Astrocyte (in vitro differentiated cells and primary cell): ENCODE results near the gene MYH7B.

Experiments
- EZH2 ChIP-seq: IDR thresholded peaks from 2 replicates; pipeline ENCODE4 v1.6.1; 2012; ENCODE audit warnings: mild to moderate bottlenecking, low read length, inconsistent platforms; ENCODE audit not compliant: insufficient read depth
- TF ChIP-seq, protein P1 (sequence below): IDR thresholded peaks from 2 replicates; pipeline ENCODE4 v1.5.1; 2011; ENCODE audit warnings: low read depth, mild to moderate bottlenecking, inconsistent platforms, low read length, moderate library complexity; ENCODE audit not compliant: insufficient read depth

DNA sequence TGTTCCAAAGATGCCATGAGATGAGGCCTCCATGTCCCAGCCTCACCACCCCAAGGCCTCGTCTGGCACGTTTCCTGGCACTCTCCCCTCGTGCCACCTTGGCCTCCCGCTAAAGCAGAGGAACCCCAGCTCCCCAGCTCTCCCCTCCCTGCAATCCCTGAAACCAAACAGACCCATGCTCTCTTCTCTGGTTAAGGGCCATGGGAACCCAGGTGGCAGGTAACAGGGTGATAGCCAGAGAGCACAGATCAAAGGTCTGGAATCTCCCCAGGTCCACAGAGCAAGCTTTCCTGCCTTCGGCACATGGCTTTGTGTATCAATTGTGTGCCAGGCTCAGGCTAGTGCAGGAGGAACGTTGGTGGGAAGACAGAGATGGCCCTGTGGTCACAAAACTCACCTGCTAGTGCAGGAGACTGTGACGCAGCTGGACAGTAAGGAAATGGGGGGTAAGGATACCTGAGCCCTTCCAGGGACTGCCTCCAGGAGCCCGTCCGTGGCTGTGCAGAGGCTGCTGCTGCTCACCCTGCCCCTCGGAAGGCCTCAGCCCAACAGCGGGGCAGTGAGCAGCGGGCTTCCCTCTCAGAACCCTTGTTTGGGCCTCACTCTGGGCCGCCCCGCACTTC, 39.0 kb downstream of the MYH7B start:
- TF ChIP-seq, protein P1, sequence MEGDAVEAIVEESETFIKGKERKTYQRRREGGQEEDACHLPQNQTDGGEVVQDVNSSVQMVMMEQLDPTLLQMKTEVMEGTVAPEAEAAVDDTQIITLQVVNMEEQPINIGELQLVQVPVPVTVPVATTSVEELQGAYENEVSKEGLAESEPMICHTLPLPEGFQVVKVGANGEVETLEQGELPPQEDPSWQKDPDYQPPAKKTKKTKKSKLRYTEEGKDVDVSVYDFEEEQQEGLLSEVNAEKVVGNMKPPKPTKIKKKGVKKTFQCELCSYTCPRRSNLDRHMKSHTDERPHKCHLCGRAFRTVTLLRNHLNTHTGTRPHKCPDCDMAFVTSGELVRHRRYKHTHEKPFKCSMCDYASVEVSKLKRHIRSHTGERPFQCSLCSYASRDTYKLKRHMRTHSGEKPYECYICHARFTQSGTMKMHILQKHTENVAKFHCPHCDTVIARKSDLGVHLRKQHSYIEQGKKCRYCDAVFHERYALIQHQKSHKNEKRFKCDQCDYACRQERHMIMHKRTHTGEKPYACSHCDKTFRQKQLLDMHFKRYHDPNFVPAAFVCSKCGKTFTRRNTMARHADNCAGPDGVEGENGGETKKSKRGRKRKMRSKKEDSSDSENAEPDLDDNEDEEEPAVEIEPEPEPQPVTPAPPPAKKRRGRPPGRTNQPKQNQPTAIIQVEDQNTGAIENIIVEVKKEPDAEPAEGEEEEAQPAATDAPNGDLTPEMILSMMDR, result no peak
- no peak for TF ChIP-seq EZH2
